H1 (cell line): ENCODE results near the gene VDR. TPM values are rescaled to one million over a fixed set of nuclear protein-coding genes. Genes with fewer than 3 reads are reported as not detected.

Source experiments
- CHD2 ChIP-seq: IDR thresholded peaks from 2 replicates; pipeline ENCODE4 v1.6.1; 2012; ENCODE audit warnings: low read length, improper control_type of control experiment
- KDM4A ChIP-seq: IDR thresholded peaks from one replicate; pipeline ENCODE4 v1.7.1; 2012; ENCODE audit warnings: low read depth, mild to moderate bottlenecking, moderate library complexity, low read length, inconsistent platforms; ENCODE audit not compliant: severe bottlenecking
- RAD21 ChIP-seq, 2 experiments: IDR thresholded peaks in 1 of 2; conservative IDR thresholded peaks in 1 of 2; 2 replicates each; pipeline ENCODE4 v1.6.1; 2011; ENCODE audit warnings: low read depth in 2 of 2, low read length in 2 of 2, improper control_type of control experiment in 1 of 2, inconsistent platforms in 1 of 2, mild to moderate bottlenecking in 1 of 2, moderate library complexity in 1 of 2
- RNF2 ChIP-seq: fragments of 200-900, 300-1000 bp; sonication (generic); IDR thresholded peaks from 2 replicates; pipeline ENCODE4 v1.7.1; 2016; ENCODE audit warnings: borderline replicate concordance, low read depth, mild to moderate bottlenecking, antibody characterized with exemption, low read length; ENCODE audit not compliant: poor library complexity, severe bottlenecking; ENCODE audit errors: missing control alignments
- TAF7 ChIP-seq: optimal IDR thresholded peaks from 2 replicates; pipeline ENCODE3; 2011; ENCODE audit warnings: low read depth, mild to moderate bottlenecking, inconsistent platforms, low read length, moderate library complexity, borderline replicate concordance
- polyA plus RNA-seq, 7 experiments: library from polyadenylated mRNA; depleted of rRNA in 3 of 7; stranded (reverse) in 5 of 7; unstranded in 2 of 7; fragments of >200 nt in 5 of 7; fragments of 200-250 nt in 2 of 7; gene quantifications; 1 replicate in 5 of 7; 2 replicates in 1 of 7; 4 replicates in 1 of 7; pipeline versions ENCODE4 v1.2.1 to v1.2.3, GENCODE V29; 2011 to 2013; ENCODE audit warnings: missing spikeins in 2 of 7, mixed read lengths in 2 of 7
- total RNA-seq: library from RNA; stranded (reverse); fragmentation: NEBNext Ultra II Directional; extraction: Animal tissue kit (Norgen Biotek cat#: 25700); gene quantifications from 2 replicates; pipeline ENCODE4 v1.2.1, GENCODE V29; 2021
- TF ChIP-seq, protein P1 (sequence below): fragments of 300-600 bp; sonication (generic); IDR thresholded peaks from 2 replicates; pipeline ENCODE4 v1.7.1; 2012; ENCODE audit warnings: low read length, moderate library complexity, mild to moderate bottlenecking, inconsistent platforms; ENCODE audit not compliant: insufficient replicate concordance
- TF ChIP-seq, protein P2 (sequence below): IDR thresholded peaks from 2 replicates; pipeline ENCODE4 v1.6.1; 2012; ENCODE audit warnings: inconsistent platforms
- TF ChIP-seq, protein P3 (sequence below): IDR thresholded peaks from 2 replicates; pipeline ENCODE4 v1.6.1; 2011; ENCODE audit warnings: low read length, improper control_type of control experiment

Gene VDR
- total and polyA plus RNA-seq, 2 of the 8 experiments (the other 6 are each of a cell fraction or from before 2014, with no cell fraction given) = 0.44 to 0.65 TPM

DNA sequence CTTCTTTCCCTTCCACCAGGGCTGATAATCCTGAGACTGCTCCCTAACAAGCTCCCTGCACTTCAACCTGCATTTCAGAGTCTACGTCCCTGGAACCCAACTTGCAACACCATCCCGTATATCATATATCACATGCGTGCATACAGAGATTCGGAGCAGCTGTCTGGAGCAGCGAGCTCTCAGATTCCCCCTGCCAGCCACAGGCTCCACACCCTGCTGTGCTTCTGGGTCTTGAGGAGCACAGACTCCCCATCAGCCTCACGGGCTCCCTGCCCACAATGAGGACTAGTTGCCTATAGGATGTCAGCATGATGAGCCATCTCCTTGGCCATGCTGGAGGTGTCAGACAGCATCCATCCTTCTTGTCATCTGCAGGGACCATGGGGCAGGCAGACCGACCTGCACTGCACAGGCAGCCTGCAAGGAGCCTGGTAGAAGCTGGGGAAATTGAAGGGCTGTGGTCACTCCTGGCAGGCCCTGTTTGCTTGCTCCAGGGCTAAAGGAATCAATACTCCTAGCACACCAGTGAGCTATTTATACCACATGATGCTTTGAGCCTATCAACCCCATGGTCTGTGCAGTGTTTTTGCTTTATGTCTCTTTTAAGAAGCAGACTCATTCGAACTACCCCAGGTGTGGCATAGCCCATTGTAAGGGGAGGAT, 65.4 kb downstream of the VDR start (continued):
- TF ChIP-seq, protein P1, sequence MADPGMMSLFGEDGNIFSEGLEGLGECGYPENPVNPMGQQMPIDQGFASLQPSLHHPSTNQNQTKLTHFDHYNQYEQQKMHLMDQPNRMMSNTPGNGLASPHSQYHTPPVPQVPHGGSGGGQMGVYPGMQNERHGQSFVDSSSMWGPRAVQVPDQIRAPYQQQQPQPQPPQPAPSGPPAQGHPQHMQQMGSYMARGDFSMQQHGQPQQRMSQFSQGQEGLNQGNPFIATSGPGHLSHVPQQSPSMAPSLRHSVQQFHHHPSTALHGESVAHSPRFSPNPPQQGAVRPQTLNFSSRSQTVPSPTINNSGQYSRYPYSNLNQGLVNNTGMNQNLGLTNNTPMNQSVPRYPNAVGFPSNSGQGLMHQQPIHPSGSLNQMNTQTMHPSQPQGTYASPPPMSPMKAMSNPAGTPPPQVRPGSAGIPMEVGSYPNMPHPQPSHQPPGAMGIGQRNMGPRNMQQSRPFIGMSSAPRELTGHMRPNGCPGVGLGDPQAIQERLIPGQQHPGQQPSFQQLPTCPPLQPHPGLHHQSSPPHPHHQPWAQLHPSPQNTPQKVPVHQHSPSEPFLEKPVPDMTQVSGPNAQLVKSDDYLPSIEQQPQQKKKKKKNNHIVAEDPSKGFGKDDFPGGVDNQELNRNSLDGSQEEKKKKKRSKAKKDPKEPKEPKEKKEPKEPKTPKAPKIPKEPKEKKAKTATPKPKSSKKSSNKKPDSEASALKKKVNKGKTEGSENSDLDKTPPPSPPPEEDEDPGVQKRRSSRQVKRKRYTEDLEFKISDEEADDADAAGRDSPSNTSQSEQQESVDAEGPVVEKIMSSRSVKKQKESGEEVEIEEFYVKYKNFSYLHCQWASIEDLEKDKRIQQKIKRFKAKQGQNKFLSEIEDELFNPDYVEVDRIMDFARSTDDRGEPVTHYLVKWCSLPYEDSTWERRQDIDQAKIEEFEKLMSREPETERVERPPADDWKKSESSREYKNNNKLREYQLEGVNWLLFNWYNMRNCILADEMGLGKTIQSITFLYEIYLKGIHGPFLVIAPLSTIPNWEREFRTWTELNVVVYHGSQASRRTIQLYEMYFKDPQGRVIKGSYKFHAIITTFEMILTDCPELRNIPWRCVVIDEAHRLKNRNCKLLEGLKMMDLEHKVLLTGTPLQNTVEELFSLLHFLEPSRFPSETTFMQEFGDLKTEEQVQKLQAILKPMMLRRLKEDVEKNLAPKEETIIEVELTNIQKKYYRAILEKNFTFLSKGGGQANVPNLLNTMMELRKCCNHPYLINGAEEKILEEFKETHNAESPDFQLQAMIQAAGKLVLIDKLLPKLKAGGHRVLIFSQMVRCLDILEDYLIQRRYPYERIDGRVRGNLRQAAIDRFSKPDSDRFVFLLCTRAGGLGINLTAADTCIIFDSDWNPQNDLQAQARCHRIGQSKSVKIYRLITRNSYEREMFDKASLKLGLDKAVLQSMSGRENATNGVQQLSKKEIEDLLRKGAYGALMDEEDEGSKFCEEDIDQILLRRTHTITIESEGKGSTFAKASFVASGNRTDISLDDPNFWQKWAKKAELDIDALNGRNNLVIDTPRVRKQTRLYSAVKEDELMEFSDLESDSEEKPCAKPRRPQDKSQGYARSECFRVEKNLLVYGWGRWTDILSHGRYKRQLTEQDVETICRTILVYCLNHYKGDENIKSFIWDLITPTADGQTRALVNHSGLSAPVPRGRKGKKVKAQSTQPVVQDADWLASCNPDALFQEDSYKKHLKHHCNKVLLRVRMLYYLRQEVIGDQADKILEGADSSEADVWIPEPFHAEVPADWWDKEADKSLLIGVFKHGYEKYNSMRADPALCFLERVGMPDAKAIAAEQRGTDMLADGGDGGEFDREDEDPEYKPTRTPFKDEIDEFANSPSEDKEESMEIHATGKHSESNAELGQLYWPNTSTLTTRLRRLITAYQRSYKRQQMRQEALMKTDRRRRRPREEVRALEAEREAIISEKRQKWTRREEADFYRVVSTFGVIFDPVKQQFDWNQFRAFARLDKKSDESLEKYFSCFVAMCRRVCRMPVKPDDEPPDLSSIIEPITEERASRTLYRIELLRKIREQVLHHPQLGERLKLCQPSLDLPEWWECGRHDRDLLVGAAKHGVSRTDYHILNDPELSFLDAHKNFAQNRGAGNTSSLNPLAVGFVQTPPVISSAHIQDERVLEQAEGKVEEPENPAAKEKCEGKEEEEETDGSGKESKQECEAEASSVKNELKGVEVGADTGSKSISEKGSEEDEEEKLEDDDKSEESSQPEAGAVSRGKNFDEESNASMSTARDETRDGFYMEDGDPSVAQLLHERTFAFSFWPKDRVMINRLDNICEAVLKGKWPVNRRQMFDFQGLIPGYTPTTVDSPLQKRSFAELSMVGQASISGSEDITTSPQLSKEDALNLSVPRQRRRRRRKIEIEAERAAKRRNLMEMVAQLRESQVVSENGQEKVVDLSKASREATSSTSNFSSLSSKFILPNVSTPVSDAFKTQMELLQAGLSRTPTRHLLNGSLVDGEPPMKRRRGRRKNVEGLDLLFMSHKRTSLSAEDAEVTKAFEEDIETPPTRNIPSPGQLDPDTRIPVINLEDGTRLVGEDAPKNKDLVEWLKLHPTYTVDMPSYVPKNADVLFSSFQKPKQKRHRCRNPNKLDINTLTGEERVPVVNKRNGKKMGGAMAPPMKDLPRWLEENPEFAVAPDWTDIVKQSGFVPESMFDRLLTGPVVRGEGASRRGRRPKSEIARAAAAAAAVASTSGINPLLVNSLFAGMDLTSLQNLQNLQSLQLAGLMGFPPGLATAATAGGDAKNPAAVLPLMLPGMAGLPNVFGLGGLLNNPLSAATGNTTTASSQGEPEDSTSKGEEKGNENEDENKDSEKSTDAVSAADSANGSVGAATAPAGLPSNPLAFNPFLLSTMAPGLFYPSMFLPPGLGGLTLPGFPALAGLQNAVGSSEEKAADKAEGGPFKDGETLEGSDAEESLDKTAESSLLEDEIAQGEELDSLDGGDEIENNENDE = no peak
- TF ChIP-seq RNF2 (no peak), KDM4A (no peak), RAD21 (IDR thresholded peaks at IDR 0.05 in 1 of 2, conservative IDR thresholded peaks at IDR 0.05 in 1 of 2; ENCODE audit: low read depth in 2 of 2, low read length in 2 of 2) (no peak), TAF7 (no peak), CHD2 (no peak)
- TF ChIP-seq, protein P2, sequence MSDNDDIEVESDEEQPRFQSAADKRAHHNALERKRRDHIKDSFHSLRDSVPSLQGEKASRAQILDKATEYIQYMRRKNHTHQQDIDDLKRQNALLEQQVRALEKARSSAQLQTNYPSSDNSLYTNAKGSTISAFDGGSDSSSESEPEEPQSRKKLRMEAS = no peak
- TF ChIP-seq, protein P3, sequence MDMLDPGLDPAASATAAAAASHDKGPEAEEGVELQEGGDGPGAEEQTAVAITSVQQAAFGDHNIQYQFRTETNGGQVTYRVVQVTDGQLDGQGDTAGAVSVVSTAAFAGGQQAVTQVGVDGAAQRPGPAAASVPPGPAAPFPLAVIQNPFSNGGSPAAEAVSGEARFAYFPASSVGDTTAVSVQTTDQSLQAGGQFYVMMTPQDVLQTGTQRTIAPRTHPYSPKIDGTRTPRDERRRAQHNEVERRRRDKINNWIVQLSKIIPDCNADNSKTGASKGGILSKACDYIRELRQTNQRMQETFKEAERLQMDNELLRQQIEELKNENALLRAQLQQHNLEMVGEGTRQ = no peak
